Fibroblast of skin of back (primary cell): Measurements from ENCODE around the gene SPATA46.

Source experiments
- DNase-seq: peaks from one replicate; pipeline ENCODE4 v3.0.0-alpha.2; 2013

SPATA46 gene

DNA sequence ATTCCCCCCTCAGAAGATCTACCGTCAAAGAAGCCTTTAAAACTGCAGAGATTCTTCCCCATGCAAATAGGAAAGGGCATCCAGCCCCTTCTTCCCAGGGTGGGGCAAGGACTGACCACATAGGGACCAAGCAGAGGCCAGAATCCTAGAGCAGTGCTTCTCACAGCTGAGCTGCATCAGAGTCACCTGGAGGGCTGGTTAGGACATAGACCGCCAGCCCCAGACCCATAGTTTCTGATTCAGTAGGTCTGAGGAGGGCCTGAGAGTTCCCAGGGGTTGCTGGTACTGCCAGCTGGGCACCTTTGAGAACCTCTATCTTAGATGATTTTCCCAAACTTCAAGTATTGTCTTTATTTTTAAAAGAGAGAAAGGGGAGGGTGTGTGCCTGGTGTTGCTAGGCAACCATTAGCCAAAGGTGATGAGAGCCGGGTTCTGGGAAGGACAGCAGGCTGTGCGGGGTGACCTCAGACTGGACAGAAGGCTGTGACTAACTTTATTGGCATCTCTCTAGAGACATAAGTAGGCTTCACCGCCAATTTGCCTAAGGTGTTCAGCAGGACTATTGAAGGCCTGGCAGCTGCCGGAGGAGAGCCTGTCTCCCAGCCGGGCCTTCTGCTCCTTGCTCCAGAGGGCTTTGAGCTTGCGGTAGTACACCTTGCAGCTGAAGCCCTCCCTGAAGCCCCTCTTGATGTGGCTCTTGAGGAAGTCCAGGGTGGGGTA, 3.0 kb downstream of the SPATA46 start:
- DNase-seq, result no peak

DNA sequence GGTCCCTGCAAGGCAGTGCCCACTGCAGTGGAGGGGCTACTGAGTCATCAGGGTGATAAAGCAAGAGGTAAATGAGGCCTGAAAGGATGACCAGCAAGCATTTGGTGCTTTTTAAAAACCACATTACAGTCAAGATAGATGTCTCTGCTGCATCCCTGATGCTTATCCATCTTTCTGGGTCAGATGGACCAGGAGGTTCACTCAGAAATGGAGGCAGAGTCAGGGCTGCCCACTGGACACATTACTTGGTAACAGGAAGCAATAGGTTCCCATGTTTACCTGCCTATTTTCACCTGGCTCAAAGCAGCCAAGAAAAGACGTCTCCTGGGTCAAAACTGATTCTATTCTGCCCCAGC, 3.6 kb downstream of the SPATA46 start:
- DNase-seq, result no peak

DNA sequence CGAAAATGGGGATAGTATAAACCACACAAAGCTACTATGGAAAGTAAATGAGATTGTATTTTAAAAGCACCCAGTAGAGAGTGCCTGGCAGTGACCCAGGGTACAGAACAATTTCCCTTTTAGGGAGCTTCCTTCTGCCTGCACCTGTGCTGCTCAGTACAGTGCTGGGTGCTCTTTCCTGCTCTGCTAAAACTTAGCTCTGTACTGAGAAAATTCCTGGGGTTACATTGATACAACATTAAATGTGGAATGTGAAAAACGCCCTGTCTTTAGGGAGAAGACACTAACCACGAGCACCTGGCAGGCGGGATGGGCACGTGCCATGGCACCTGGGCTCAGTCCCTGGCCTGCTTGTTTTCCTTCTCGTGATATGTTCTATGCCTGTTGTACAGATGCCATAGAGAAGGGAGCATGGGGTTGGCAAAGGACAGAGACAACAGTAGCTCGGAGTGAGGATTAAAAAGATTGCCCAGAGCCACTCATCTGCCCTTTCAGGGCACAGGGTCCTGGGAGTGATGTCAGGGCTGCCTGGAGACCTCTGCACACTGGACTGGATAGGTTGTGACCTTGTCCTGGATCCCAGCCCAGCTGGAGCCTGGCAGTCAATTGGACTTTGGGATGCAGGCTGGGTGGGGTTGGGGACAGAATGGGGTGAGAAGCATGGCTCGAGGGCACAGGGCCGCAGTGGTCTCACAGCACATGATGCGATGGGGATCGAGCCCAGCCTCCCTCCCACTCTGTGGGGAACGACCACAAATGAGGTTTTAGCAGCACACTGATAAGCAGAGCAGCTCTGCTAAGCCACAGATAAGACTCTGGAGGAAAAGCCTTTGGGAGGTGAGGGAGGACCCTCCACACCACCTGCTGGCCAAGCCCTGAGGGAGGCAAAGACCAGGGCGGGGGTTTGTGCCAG, 4.2 kb downstream of the SPATA46 start:
- DNase-seq, result no peak

DNA sequence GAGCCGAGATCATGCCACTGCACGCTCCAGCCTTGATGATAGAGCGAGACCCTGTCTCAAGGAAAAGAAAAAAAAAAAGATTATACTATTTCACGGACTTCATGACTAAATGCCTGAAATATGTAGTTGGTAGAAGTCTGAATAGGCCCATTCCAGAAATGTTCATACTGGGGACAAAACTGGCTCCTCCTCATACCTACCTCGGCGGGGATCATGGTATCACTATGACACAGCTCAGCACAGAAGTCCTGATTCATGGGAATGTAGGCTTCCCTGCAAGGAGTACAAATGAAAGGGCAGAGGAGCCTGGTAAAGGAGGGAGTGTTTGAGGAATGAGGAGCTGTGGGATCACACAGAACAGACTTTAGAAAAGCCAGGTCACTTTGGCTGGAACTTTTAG, 5.0 kb downstream of the SPATA46 start:
- DNase-seq, result peak; percentile 73

DNA sequence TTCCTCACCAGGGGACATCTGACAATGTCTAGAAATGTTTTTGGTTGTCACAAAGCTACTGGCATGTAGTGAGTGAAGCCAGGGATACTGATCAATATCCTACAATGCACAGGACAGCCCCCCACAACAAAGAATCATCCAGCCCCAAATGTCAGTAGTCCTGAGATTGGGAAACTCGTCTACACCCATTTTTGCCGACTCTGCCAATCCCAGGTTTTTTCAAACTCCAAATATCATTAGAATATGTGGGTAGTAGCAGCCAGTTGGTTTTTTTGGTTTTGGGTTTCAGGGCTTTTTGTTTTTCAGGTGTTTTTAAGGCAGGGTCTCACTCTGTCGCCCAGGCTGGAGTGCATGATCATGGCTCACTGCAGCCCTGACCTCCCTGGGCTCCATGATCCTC, 5.9 kb downstream of the SPATA46 start:
- no peak for DNase-seq

DNA sequence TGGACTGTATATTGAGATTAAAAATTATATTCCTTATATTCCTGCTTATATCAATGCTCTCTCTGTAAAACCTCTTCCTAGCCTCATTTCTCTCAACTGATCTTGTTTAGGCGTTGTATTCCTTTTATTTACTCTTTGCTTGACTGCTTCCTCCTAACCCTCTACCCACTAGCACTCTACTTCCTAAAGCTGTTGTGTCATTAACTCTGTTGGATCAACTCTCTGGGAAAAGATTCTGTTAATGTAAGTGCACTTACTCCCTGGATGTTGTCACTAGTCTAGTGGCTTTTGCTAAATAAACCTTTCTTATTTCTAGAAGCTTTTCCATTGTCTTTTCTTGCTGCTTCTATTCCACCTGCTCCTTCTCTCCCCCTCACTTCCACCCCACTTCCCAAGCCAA, 6.5 kb downstream of the SPATA46 start:
- DNase-seq, result no peak

DNA sequence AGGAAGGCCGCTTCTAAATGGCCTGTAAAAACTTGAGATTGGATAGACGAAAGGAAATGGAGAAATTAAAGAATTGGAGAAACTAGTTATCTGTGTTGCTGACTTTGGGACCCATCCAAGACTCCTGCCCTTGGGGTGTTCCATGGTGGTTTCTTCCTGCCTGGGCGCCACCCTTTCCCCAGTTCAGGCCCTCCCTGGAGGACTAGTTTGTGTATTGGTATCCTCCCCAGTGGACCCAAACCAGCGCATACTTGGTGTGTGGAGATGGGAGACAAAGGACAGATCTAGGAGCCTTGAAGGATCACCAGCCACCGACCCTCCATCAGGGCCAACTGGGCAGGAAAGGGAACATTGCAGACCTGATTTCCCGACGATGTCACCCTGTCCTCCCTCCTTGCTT, 7.1 kb downstream of the SPATA46 start:
- DNase-seq, result no peak

DNA sequence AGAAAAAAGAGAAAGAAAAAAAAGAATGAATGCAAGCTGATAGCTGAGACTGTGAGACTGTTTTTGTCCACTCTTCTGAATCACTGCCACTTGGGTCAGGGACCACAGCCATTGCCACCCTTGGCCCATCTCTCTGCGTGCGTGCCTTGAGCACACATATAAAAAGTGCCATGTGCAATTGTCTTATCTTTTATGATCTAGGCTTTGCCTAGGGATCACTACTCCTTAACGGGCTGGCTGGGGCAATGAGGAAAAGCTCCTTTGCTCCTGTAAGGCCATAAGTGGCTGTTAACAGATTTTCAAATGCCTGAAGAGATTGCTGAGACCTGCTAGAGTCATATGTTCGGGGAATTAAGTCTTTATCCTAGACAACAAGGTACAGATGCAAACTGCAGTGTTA, 8.2 kb downstream of the SPATA46 start:
- no peak for DNase-seq

DNA sequence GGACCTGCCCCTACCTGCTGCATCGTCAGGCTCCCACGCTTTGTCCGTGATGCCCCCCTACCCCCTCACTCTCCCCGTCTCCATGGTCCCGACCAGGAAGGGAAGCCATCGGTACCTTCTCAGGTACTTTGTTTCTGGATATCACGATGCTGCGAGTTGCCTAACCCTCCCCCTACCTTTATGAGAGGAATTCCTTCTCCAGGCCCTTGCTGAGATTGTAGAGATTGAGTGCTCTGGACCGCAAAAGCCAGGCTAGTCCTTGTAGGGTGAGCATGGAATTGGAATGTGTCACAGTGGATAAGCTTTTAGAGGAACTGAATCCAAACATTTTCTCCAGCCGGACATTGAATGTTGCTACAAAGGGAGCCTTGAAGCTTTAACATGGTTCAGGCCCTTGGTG, 8.9 kb downstream of the SPATA46 start:
- DNase-seq, result no peak

DNA sequence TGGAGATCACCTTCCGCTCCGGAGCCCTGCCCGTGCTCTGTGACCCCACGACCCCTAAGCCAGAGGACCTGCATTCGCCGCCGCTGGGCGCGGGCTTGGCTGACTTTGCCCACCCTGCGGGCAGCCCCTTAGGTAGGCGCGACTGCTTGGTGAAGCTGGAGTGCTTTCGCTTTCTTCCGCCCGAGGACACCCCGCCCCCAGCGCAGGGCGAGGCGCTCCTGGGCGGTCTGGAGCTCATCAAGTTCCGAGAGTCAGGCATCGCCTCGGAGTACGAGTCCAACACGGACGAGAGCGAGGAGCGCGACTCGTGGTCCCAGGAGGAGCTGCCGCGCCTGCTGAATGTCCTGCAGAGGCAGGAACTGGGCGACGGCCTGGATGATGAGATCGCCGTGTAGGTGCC, 9.6 kb downstream of the SPATA46 start:
- no peak for DNase-seq

DNA sequence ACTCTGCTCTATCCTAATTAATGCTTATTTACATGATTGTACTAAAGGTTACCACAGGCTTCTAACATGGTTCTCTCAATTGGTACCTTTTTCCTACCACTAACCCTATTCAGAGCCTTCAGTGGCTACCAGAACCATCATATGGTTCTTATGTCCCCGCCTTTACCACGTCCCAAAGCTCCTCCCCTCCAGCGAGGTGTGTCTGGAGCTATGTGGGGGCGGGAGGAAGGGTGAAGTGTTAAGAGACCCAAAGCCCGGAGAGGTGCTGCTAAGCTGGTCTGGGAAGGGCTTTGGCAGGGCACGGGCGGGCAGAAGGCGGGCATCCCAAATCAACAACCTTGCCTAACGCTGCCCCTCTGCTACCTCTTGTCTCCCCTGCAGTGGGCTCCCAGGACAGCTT, 10.0 kb downstream of the SPATA46 start:
- no peak for DNase-seq

DNA sequence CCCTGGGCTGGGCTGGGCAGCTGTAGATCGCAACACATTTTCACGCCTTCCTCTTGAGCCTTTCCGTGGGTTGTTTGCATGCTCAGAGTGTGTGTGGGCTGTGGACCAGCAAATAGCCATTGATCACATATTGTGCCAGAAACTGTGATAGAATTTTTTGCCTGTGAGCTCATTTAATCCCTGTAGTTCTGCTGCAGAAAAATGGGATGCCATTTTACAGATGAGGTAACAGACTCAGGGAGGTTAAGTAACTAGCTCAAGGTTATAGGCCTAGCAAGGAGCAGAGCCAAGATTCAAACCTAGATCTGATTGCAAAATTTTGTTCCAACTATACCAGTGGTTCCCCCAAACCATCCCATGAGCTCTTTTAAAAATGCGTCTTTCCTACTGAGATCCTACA, 10.5 kb downstream of the SPATA46 start:
- DNase-seq, result no peak

DNA sequence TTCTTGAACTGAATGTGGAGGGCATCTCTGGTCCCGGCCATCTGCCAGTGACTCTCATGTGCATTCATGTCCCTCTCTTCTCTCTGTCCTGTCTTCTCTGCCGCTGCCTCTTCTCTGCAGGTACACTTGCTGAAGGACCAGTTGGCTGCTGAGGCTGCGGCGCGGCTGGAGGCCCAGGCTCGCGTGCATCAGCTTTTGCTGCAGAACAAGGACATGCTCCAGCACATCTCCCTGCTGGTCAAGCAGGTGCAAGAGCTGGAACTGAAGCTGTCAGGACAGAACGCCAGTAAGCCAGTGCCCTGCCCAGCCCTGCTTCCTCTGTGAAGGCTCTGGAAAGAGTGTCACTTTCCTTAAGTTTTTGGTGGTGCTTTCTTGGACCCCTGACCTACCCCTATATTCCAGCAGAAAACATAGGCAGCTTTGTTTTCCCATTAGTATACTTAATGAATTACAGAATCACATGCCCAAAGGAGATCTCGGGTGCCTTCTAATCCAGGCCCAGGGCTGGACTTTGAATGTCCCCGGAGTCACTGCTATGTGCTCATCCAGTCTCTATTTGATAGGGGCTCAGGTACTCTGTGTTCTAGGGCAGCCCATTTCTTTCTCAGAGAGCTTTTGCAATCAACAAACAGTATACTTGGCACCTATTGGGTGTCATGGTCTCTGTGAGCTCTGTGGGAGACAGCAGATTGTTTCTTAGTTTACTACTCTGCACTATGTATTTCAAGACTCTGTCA, 11.2 kb downstream of the SPATA46 start:
- DNase-seq, result no peak

DNA sequence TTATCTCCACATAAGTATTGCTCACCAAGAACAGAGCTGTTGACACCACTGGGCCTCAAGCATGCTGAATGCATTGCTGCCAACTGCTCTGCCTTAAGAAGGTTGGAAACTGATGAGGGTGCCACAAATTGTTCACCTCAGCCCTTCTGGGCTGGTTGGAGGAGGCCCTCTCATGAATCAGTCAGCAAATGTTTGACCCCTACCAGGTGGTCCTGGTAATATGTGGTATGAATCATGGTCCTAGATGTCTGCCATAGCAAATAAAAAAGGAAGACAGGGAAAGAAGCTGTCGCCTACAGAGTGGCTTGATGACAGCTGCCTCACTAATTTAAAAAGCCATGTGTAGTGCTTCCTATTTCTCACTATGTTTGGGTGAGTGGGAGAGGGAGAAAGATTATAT, 12.2 kb downstream of the SPATA46 start:
- DNase-seq, result no peak

DNA sequence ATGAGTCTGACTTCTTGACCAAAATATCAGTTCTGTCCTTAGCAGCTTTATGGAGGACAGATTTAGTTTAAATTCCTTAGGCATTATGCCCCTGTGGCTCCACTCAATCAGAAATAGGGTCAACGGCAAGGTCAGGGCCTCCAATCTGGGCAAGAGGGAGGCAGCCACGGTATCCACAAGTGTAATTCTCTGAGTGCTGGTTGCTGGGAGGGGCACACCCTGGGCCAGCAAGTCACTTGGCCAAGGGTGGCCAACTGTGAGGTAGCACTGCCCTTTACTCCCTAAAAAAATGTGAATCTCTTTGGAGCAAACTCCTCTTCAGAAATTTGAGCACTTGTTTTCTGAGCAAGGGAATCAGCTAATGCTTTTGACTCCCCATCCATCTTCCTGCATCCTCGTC, 12.8 kb downstream of the SPATA46 start:
- no peak for DNase-seq

DNA sequence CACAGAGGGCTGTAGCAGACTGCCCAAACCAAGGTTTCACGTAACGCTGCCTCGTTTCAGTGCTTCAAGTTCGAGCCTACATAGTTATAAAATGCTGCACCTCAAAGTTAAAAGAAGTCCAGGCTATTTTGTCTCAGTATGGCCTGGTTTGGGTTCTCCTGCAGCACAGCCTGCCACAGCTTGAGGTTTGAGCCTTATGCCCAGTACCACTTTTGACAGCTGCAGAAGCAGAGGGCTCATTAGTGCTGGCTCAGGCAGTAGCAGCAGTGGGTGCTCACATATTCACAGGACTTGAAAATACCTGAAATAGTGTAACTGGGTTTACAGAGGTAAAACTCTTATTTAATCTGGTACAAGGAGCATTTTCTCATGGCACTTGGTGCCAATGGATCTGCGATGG, 15.3 kb downstream of the SPATA46 start:
- no peak for DNase-seq

DNA sequence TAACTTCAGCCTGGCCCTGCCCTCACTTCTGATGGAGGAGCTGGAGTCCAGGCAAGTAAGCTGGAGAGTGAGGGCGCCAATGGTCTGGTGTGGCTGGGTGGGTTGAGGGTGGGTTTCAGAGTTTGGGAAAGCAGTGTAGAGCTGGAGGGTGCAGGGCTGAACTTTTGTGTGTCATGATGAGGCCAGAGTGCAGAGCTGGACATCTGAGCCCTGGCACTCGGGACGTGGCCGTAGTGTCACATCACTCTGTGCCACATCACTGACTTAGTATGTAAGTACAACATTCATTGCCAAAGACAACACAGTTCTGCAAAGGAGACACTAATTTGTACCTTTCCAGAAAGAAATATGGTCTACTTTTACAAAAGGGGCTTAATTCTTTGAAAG, 15.8 kb downstream of the SPATA46 start:
- DNase-seq, result no peak

DNA sequence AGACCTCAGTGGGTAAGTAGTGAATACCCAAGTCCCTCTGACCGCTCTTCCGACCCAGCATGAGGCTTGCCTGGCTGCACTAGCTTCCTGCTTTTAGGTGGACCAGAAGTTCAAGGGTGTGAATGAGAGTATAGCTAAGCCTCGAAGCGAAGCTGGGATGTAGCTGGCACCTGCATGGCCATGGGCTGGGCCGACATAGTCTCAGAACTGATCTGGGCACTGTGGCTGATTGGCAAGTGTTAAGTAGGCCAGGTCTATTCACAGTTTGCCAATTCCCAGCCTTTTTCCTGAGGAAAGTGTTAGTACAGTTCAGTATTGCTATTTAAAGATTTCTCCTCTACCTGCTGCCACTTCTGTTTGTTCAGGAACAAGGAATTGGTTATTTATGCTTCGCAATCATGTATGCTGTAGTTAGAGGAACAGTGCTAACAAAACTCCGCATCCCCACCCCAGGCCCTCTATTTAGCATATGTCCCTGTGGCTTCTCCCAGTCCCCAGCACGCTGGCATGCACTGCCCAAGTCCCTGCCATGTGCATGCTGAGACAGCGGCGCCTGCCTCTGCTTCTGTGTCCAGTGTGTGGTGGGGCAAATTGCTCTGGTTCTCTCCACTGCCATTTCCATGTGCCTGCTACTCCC, 16.3 kb downstream of the SPATA46 start:
- no peak for DNase-seq

DNA sequence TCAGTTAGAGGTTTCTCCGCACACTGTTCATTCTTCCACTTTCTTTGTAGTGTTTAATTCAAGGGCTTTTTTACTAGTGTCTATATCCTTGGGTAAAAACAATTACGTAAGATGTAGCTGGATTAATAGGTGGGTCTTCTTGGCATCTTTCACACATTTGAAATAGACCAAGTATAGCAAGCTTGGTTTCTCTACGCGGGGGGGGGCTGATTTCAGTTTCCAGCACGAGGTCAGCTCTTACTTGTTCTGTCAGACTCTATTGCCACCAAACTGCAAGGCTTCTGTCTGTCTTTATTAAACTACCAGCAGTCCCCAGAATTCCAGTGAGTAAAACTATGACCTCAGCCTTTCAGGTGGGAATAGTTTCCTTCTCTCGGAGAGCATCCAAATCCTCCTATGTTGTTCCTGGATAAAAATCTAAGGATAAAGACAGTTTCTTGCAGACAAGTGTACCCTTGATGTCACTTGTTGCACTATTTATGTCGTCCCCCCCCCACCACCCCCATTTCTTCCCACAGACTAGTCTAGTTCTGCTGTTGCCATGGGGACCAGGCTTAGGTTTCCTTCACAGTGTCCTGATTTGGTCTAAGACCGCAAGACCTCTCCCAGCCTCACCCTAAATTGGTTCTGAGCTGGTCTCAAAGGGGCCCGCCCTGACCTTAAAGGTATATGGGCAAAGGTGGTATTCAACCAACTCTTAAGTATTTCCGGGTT, 17.0 kb downstream of the SPATA46 start:
- DNase-seq, result no peak

DNA sequence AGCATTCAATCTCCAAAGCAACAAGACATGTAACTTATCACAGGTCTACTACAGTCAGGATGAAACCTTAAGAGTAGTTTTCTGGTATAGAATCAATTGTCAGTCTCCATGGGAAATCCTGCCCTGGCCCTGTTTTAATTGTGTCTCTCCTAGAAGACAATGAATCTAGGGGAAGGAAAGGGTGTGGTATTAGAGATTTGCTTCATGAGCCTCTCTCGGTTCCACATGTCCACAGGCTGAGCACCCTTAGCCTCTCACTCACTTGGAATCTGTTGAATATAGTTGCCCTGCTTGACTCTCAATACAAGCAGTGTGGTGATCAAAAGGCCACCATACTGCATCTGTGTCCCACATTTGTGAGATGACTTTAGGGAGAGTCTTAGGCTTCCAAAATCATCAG, 17.7 kb downstream of the SPATA46 start:
- no peak for DNase-seq

DNA sequence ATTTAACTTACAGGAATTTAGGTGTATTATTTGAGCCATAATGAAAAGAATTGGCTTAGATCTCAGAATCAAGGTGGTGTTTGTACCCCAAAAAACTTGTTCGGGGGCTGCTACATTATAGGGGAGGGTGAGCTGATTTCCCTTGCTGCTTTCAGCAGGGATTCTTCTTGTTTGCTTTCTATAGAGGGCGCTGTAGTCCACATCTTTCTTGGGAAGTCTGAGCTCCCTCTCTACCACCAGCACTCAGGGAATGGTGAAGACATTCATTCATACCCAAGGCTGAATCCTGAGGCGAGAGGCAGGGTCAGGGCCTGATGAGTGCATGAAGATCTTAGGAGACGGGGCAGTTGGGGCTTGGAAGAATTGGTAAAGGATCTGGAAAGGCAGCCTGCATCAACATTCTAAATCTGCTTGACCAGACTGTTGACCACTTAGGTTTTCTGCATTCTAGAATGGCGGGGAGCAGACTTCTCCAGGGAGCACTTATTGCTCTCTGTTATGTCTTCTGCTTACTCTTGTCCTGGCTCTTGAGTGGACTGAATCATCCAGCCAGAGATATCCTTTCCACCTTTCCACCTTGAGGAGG, 18.9 kb downstream of the SPATA46 start:
- DNase-seq, result peak; percentile 27

DNA sequence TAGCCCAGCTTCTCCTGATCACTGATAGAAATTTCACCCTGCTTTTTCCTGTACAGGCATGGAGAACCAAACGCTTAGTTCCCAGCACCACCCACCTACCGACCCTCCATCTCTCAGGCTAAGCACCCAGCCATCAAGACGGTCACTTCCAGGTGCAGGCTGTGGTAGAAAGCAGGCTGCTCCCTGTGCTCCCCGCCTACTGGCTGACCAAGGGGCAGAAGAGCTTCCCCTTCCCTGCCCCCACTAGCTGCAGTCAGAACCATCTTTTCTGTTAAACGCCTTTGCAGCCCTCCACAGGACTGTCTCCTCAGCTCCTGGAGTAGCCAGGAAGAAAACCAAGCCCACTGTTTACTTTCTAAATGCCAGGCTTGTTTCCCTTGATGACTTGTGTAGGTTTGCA, 23.0 kb downstream of the SPATA46 start:
- DNase-seq, result no peak
